Measurements from ENCODE around the gene WNT9A.

Gene WNT9A

GRCh38 chr1:227924168-227924832 lies 23.4 kb downstream of the WNT9A start:
- no peak for DNase-seq

GRCh38 chr1:227923353-227924167 lies 24.2 kb downstream of the WNT9A start:
- DNase-seq, result no peak

- DNase-seq, result no peak
Observed at GRCh38 chr1:227922501-227923352, 25.0 kb downstream of the WNT9A start.

GRCh38 chr1:227921461-227922185 lies 26.1 kb downstream of the WNT9A start:
- DNase-seq, result no peak

- DNase-seq, result no peak
Observed at GRCh38 chr1:227920896-227921295, 26.8 kb downstream of the WNT9A start.

GRCh38 chr1:227920426-227920825 lies 27.3 kb downstream of the WNT9A start:
- DNase-seq, result no peak

- DNase-seq, result no peak
Observed at GRCh38 chr1:227919906-227920305, 27.8 kb downstream of the WNT9A start.

- DNase-seq, result no peak
Observed at GRCh38 chr1:227918736-227919135, 29.0 kb downstream of the WNT9A start.

- no peak for DNase-seq
Observed at GRCh38 chr1:227918083-227918700, 29.5 kb downstream of the WNT9A start.

GRCh38 chr1:227917081-227917950 lies 30.4 kb downstream of the WNT9A start:
- no peak for DNase-seq

- no peak for DNase-seq
Observed at GRCh38 chr1:227916655-227917054, 31.1 kb downstream of the WNT9A start.

- no peak for DNase-seq
Observed at GRCh38 chr1:227915564-227916553, 31.9 kb downstream of the WNT9A start.

- no peak for DNase-seq
Observed at GRCh38 chr1:227914801-227915563, 32.8 kb downstream of the WNT9A start.

GRCh38 chr1:227913764-227914721 lies 33.7 kb downstream of the WNT9A start:
- peak; percentile 14 for DNase-seq

- DNase-seq, result no peak
Observed at GRCh38 chr1:227913396-227913763, 34.4 kb downstream of the WNT9A start.

- DNase-seq, result no peak
Observed at GRCh38 chr1:227912866-227913265, 34.9 kb downstream of the WNT9A start.

GRCh38 chr1:227911376-227911775 lies 36.4 kb downstream of the WNT9A start:
- DNase-seq, result no peak
